EH (cell line): ENCODE data around the gene KAT5.
"Not testable (repeated sequence)": the region's sequence is repeated elsewhere in the genome, so short reads cannot be mapped to it uniquely, and the experiment has no call there.

ENCODE experiments used
- DNase-seq: peaks from one replicate; pipeline ENCODE4 v3.0.0-alpha.2; 2015; ENCODE audit warnings: low read depth

KAT5 gene

DNA sequence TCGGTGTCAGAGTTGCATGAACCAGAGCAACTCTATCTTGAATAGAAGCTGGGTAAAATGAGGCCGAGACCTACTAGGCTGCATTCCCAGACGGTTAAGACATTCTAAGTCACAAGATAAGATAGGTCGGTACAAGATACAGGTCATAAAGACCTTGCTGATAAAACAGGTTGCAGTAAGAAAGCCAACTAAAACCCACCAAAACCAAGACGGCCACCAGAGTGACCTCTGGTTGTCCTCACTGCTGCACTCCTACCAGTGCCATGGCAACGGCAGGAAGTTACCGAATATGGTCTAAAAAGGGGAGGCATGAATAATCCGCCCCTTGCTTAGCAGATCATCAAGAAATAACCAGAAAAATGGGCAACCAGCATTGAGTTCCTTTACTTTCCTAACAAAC, 2.4 kb upstream of the KAT5 start:
- DNase-seq = peak; percentile 34

DNA sequence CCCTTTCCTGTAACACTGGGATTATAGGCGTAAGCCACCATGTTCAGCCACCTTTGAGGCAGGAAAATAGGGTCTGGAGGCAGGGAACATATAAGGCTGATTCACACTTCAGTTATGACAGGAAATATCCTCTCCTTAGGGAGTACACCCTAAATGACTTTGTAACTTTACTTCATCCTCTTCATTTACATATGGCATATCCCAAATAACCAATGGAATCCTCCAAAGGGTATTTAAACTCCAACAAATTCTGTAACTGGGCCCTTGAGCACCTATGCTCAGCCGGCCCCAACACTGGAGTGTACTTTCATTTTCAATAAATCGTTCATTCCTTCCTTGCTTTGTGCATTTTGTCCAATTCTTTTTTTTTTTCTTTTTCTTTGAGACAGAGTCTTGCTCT, 1.6 kb upstream of the KAT5 start:
- DNase-seq = peak; percentile 25

DNA sequence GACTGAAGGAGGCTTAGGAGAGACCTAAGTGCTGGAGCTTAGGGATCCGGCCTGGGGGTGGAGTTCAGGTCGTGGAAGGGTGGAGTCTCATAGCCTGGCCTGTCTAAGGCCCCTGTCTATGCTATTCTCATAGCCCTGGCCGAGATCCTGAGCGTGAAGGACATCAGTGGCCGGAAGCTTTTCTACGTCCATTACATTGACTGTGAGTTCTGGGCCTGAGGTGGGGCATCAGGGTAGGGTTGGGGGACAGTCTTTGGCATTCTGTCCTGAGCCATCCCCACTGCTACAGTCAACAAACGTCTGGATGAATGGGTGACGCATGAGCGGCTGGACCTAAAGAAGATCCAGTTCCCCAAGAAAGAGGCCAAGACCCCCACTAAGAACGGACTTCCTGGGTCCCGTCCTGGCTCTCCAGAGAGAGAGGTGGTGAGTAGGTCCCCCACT, 603 bp downstream of the KAT5 start:
- no peak for DNase-seq

DNA sequence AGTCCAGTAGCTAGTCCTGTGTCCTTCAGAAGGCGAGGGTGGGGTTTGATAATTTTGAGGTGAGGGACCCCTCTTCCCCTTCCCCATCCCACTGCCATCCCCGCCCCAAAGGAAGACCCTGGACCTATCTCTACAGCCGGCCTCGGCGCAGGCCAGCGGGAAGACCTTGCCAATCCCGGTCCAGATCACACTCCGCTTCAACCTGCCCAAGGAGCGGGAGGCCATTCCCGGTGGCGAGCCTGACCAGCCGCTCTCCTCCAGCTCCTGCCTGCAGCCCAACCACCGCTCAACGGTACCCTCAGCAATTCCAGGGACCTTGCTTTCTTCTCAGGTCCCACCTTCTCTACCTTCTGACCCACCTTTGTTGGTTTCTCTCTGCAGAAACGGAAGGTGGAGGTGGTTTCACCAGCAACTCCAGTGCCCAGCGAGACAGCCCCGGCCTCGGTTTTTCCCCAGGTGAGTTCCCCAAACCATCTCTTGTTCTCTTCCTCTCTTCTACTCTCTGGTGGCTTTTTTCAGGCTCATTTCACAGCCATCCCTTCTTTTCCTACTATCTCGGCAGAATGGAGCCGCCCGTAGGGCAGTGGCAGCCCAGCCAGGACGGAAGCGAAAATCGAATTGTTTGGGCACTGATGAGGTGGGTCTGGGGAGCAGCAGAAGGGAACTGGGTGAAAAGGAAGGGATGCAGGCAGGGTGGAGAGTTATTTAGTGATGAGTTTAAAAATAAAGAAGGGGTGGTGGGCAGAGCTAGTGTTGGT, 1.3 kb downstream of the KAT5 start:
- DNase-seq = no peak

DNA sequence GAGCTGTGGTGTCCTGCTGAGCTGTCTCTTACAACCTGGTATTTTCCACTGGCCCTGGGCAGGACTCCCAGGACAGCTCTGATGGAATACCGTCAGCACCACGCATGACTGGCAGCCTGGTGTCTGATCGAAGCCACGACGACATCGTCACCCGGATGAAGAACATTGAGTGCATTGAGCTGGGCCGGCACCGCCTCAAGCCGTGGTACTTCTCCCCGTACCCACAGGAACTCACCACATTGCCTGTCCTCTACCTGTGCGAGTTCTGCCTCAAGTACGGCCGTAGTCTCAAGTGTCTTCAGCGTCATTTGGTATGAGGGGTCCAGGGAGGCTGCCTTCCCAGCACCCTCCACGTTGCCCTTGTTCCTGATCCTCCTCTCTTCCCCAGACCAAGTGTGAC, 2.4 kb downstream of the KAT5 start:
- no peak for DNase-seq

DNA sequence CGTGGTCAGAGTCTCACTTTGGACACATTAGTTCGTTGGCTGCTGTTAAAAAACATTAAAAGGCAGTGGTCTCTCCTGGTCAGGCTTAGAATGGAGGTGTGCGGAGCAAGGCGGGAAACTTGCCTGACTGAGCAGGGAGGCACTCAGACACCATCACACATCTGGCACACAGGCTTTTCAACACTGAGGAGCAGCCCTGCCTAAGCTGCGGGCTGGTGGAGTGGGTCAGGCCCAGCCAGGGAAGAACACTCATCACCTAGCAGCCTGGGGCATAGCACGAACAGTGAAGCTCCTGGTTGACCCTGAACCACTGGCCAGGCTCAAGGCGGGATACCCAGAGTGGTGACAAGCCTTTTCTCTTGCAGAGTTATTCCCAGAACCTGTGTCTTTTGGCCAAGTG, 4.2 kb downstream of the KAT5 start:
- DNase-seq = no peak

DNA sequence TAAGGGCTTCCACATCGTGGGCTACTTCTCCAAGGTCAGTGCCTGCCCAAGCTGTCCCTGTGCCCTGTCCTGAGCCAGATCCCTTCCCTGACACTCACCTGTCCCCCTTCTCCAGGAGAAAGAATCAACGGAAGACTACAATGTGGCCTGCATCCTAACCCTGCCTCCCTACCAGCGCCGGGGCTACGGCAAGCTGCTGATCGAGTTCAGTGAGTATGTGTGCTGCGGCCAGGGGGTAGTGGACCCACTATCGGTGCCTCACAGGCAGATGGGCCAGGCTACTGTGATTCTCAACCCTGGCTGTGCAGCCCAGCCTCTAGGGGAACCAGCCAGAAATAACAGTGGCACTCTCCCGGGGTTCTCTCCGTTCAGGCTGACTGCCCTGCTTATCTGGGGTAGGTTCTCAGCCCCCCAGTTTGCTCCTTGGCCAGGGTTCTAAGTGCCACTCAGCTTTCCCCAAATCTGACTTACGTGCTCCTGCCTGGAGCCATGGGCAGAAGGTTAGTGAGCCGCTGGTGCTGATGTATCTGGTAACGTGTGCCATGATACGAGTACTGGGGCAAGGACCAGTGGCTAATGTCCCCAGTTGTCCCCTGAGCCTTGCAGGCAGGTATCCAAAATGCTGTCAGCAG, 4.8 kb downstream of the KAT5 start:
- DNase-seq = no peak

DNA sequence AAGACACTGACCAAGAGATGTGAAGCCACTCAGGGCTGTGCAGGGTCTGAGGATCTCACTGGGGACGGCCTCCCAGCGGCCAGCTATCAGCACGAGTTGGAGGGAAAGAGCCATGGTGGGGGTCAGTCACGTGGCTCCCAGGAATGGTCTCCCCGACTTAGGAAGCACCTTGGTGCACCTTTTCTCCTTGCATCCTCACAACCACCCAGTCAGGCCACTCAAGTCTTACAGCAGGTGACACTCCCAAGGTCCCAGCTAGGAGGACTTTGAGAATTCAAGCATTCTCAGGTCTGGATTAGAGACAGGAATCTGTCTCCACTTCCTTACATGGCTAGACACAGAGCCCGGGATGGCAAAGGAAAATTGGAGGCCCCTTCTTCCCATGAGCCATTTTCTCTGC, 5.9 kb downstream of the KAT5 start:
- DNase-seq = no peak

DNA sequence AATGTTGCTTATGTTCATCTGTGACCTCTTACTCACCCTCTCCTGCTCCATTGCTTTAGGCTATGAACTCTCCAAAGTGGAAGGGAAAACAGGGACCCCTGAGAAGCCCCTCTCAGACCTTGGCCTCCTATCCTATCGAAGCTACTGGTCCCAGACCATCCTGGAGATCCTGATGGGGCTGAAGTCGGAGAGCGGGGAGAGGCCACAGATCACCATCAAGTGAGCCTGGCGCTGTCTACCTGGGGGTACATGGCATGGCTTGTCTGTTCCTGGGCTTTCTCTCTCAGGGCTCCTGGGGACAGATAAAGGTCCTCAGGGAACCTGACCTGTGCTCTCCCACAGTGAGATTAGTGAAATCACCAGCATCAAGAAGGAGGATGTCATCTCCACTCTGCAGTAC, 6.5 kb downstream of the KAT5 start:
- DNase-seq = no peak

DNA sequence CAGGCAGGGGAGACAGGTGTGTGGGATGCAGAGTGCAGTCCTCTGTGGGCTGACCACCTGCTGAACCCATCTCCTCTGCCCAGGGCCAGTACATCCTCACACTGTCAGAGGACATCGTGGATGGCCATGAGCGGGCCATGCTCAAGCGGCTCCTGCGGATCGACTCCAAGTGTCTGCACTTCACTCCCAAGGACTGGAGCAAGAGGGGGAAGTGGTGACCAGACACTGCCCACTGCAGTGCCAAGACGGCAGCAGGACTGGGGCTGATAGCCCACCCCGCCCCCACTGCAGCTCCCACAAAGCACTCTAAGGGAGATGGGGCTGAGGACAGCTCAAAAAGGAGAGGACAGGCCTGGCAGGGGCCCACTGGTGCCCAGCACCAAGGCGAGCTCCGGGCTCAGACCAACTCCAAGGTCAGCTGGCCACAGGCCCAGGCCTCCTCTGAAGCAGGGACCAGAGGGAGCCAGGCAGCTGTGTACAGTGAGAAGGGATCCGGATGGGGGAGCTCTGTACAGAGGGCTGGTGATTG, 7.0 kb downstream of the KAT5 start:
- DNase-seq = peak; percentile 17

DNA sequence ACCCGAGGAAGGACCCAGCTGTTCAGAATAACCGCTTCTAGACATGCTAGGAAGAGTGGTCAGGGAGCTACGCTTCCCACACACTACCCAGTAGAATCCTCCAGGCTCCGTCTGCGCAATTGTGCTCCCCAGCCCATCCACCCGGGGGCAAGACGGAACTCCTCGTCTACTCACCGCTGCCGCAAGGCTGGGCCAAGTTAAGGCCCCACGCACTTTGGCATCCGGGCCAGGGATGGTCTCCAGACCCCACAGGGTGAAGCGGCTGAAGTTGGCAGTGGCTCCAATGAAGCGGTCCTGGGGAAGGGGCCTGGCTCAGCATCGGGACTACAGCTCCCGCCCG, 7.8 kb downstream of the KAT5 start:
- DNase-seq = peak; percentile 50

DNA sequence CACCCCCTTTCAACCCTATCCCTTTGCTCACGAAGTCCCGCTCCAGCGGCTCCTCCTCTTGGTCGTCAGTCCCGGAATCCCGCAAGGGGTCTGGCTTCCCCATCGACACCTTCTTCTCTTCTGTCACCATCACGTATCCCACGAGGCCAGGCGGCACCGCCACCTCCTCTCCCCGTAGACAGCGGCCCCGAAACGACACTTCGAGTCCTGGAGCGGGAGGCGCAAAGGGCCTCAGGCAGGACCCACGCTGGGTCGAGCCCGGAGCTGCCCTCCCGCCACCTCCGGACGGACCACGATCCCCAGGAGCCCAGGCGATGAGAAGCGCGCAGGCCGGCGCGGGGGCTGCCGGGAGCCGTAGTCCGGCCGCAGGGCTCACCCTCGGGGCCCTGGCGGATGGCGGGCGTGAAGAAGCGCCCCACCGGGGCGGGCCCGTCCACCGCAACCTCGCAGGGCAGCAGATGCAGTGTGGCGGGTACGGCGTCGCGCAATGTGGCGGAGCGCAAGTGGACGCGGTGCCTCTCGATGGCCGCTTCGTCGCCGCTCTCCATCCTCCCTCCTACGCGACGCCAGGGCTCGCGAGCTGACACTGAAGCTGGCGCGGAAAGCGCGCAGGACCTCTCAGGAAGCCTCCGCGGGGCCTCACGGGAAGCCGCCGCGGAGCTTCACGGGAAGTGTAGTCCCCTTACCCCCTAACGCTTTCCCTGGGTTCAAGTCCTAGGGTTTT, 8.3 kb downstream of the KAT5 start, which contains the start of gene RNASEH2C:
Gene RNASEH2C (minus strand): TSS at position 588 of the 724 bp plus-strand sequence. CDS start 40 bp downstream, at position 548.
- peak; percentile 83 for DNase-seq

DNA sequence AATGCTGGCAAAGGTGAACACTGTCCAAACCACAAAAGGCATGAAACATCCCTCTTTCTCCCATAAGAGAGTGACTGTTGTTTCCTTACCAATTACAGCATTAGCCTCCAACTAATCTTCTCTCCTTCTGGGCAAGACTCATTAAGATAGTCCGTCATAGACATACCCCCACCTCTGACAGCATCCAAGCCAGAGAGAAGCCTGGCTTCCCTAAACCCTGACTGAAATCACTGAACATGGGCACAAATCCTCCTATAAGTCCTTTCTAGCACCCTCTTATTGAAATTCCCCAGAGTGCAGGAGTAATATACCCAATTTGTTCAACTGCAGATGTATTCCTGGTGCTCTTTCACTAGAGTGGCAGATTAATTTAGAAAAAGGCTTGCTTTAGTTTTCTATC, 10.2 kb downstream of the KAT5 start:
- DNase-seq = no peak

DNA sequence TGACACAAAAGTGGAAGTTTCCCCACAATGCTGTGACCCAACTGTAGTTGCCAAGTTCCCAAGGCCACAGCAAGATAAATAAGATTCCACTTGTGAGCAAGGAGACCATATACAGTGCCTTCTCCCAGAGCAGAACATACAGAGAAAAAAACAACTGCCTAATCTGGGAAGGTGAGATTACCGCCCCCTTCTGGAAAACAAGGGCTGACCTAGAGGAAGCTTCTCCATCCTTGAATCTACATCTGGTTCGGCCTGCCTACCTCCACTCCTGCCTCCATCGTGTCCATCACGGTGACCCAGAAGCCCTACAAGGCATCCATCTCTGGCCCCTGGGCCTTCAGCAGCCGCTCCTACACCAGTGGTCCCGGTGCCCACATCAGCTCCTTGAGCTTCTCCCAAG, 14.6 kb downstream of the KAT5 start:
- no peak for DNase-seq

DNA sequence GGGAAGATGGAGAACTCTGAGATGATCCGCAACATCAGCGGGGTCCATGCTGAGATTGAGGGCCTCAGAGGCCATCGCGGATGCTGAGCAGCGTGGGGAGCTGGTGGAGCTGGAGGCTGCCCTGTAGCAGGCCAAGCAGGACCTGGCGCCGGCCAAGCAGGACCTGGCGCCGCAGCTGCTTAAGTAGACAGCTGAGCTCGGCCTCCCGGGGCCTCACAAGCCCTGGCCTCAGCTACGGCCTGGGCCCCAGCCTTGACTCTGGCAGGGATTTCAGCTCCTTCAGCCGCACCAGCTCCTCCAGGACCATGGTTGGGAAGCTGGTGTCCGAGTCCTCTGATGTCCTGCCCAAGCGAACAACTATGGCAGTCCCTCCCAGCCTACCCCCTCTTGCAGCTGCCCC, 15.8 kb downstream of the KAT5 start:
- no peak for DNase-seq

DNA sequence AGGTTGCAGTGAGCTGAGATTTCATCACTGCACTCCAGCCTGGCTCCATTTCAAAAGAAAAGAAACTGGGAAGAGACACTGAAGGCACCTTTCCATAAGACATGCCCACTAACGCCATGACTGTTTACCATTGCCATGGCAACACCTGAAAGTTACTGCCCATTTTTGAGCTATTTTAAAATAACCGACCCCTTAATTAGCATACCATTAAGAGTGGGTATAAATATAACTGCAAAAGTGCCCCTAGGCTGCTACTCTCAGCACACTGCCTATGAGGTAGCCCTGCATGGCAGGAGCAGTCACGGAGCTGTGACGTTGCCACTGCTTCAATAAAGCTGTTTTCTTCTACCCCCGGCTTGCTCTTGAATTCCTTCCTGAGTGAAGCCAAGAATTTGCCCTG, 18.4 kb downstream of the KAT5 start:
- no peak for DNase-seq

DNA sequence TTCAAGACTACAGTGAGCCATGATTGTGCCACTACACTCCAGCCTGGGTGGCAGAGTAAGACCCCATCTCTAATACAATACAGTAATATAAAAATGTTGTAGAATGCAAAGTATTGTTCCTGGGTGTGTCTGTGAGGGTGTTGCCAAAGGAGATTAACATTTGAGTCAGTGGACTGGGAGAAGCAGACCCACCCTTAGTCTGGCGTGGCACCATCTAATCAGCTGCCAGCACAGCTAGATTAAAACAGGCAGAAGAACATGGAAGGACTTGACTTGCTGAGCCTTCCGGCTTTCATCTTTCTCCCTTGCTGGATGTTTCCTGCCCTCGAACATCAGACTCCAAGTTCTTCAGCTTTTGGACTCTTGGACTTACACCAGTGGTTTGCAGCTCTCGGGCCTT, 23.1 kb downstream of the KAT5 start:
- not testable (repeated sequence) for DNase-seq

DNA sequence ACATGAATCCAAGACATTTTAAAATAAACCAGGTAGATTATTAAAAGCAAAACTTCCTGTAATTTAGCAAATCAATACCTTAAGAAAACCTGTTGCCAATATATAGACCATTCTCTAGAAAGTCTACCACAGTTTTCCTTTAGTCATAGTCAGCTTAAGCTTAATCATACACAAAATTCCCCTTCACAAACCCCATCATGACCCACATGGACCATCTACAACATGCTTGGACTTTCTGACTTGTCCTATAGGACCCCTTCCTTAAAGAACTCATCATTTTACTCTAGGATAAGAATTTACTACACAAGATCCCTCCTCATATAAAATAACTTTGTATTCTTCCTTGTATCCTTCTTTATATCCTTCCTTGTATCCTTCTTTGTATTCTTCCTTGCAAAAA, 24.8 kb downstream of the KAT5 start:
- DNase-seq = no peak

DNA sequence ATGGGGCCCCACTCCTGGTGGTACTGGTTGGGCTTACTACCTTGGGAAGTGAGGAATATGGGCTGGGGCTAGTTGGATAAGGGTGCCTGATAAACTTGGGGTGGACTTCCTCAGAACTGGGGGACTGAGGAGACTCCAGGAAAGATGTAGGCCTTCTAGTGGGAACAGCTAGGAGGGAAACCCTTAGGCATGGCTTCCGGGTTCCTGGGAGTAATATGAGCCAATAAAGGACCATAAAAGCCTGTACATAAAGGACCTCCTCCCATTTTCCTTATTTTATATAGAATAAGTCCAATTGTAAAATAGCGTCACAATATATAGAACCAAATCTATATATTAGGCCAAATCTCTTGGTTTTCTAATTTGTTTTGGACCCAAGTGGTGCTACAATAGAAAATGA, 27.0 kb downstream of the KAT5 start:
- DNase-seq = no peak

DNA sequence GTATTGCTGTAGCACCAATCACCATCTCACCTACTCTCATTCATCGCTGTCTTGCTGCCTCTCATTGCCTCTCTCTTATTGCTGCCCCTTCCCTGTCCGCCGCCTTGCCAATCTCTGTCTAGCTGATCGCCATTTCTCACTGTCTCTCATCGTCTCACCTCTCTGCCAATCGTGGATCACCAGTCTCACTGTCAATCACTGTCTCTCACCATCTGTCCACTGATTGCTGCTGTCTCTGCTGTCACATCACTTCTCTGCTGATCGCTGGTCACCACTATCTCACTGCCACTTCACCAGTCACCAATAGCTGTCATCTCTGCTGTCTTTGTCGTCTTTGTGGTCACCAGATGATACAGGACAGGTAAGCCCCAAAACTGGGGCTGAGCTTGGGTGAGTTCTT, 29.1 kb downstream of the KAT5 start:
- no peak for DNase-seq

DNA sequence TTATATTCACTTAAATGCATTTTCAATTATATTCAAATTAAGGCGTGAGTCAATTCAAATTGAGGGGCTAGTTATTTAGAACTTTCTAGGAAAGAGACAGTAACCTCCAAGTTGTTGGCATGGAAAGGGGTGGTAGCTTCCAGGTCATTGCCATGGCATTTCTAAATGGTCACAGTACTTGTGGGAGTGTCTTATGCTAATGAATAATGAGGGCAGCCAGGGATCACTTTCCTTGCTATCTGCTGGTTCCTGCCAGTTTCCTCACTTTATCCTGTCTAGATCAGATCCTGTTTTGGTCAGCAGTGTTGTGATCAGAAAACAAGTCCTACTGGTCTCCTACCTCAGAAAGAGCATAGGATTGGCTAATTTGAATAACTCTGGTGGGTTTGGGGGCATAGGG, 30.3 kb downstream of the KAT5 start:
- no peak for DNase-seq

DNA sequence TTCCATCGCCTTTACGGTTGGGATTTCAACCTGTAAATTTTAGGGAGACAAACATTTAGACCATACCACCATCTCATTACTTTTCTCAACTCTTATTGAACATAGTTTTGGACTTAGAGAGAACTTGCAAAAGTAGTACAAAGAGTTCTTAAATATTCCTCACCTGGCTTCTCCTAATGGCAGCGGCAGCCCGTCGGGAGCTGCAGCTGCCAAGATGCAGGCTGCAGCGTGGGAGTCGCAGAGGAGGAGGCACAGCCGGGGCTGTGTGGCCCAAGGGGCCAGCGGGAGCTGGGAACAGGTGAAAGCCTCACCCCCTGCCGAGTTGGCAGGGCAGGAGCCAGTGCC, 31.6 kb downstream of the KAT5 start:
- DNase-seq = no peak

DNA sequence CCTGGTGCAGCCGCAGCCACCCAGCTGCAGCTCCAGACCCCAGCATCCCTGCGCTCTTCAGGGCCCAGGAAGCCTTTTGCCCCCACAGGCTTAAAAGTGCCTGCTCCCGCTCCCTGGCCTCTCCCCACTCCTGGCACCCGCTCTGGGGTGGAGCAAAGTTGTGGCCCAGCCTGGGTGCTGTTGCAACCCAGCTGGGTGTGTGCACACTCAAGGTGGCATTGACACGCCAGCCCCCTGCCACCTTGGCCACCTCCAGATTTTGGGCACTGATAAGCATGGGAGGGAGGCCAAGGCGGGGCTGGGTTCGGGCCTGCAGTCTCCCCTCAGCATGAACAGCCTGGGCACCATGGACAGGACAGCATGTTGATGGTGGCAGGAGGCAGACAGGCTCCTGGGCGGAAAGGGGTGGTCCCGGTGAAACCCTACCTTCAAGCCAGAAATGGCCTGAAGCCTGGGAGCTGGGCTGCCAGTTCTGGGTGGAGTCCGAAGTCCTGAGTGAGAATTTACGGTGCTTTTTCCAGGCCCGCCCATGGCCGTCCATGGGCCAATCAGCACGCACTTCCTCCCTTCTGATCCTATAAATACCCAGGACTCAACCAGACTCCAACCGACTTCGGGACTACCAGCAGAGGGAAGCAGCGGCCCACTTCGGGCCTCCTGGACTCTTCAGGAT, 32.1 kb downstream of the KAT5 start:
- peak; percentile 46 for DNase-seq
